NCI-H2227 (cell line): ENCODE data around the gene E2F4.

Source experiments
- DNase-seq: peaks from one replicate; lab custom pipeline; 2025; ENCODE audit not compliant: unreplicated experiment; lab: John Stamatoyannopoulos, UW

The E2F4 gene

DNA sequence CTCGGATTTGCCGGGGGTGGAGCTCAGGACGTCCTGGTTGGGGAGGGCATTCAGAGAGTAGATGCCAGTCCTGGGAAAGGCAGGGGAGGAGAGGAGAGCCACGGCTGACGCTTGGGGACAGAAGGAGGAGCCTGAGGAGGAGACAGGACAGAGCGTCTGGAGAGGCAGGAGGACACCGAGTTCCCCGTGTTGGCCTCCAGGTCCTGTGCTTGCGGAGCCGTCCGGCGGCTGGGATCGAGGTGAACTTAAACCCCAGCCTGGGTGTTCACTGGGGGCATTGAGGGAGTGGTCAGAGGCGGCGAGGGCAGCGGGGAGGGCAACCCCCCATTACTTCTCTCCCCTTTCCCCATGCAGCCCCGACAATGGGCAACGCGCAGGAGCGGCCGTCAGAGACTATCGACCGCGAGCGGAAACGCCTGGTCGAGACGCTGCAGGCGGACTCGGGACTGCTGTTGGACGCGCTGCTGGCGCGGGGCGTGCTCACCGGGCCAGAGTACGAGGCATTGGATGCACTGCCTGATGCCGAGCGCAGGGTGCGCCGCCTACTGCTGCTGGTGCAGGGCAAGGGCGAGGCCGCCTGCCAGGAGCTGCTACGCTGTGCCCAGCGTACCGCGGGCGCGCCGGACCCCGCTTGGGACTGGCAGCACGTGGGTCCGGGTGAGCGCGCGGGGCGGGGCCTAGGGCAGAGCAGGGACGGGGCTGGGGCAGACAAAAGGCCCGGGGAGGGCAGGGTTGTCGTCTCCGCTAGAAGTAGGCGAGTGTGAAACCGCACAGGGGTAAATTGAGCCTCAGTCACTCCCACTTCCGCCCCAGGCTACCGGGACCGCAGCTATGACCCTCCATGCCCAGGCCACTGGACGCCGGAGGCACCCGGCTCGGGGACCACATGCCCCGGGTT lies 17.9 kb upstream of the E2F4 start:
- DNase-seq = peak; percentile 85

DNA sequence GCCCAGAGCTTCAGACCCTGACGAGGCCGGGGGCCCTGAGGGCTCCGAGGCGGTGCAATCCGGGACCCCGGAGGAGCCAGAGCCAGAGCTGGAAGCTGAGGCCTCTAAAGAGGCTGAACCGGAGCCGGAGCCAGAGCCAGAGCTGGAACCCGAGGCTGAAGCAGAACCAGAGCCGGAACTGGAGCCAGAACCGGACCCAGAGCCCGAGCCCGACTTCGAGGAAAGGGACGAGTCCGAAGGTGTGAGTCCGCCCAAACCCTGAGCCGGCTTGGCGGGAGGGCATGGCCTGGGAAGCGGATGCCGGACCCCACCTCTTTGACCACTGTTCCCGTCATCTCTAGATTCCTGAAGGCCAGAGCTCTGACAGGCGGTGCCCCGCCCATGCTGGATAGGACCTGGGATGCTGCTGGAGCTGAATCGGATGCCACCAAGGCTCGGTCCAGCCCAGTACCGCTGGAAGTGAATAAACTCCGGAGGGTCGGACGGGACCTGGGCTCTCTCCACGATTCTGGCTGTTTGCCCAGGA lies 17.2 kb upstream of the E2F4 start:
- DNase-seq = no peak

DNA sequence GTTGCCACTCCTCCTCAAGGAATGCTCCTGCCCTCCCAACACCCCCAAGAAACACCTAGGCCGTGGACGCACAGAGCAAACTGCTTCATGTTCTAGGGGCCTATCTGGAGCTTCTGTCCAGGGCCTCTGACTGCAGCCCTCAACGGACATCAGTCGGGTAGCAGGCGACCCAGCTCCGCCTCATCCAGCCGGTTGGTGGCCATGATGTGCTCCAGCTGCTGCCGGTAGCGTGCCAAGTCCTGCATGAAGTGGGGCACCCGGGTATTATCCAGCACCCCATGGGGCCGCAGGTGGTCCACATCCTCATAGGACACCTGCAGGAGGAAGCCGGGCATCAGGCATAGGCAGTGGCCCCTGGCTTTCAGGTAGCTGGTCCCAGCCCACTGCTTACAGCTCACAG lies 15.3 kb upstream of the E2F4 start:
- no peak for DNase-seq

DNA sequence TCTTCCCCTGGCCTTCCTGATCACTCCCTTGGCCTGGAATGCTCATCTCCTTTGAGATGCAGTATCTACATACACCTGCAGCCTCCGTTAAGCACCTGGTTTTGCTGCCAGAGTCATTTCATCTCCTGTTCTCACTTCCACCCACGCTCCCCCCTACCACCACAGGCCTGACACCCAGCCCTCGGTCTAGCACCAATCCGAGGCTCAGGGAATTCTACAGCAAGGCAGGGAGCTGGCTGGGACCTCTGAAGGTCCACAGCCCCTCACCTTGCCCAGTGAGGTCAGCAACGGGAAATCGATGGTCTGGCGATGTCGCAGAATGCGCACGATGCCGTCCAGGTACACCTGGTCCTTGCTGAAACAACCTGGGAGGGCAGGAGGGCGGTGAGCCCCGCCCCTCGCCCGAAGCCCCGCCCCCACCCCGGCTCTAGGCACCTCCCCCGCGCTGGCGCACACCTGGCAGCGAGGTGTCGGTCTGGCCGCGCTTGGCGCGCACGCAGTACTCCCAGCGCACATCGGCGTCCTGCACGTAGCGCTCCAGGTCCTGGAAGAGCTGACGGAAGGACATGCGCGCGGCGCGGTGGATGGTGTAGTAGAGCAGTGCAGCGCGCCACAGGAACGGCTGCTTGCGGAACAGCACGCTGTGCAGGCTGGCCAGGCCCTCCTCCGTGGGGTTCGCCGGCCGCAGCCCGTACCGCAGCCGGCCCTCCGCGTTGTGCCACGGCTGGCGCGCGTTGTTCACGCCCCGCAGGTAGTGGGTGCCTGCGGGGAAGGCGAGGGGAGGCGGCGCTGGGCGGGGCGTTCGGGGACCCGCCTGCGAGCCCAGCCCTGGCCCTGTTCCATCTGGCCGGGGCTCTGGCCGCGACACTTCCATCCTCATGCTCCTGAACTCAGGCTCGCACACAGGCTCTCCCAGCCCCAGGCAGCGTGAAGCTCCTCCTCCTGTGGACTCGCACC lies 13.9 kb upstream of the E2F4 start:
- no peak for DNase-seq

DNA sequence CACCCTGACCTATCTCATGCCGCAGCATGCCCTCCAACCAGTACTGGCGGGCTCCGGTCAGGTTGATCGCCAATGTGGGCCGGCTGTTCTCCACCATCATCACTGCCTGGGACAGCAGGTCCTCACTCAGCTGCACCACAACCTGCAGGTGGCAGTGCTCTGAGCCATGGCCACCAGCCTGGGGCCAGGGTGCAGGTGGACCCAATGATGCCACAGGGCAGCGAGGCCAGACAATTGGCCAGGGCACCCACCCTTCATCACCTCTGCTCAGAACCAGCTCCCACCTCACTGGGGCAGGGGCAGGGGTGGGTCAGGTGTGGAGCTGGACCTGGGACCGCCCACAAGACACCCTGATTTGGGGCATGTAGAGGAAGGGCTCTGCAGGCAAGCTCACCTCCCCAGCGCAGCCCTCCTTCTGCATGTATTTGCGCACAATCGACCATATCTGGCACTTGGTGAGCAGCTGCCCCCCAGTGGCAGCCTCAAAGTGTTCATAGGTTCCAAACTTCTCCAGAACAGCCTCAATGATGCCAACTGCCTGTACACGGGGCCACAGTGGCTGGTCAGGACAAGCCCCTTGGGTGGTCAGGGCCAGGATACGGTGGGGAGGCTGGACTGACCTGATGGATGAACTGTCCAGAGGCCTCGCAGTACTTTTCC lies 12.4 kb upstream of the E2F4 start:
- DNase-seq = no peak

DNA sequence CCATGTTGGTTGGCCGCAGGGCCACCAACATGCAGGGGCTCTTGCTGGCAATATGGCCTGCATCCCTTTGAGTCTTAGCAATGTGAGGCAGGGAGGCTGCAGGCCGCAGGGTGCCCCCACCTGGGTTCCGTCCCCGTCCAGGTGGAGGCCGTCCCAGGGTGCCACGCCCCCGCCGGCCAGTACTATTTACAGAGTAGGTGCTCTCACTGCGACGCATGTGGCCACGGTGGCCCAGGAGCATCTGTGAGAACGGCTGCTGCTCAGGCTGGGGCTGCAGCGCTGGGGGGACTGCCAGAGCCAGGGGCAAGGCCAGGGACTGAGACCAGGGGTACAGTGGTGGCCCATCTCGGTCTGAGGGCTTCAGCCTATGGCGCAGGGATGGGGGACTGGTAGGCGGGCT lies 11.8 kb upstream of the E2F4 start:
- no peak for DNase-seq

DNA sequence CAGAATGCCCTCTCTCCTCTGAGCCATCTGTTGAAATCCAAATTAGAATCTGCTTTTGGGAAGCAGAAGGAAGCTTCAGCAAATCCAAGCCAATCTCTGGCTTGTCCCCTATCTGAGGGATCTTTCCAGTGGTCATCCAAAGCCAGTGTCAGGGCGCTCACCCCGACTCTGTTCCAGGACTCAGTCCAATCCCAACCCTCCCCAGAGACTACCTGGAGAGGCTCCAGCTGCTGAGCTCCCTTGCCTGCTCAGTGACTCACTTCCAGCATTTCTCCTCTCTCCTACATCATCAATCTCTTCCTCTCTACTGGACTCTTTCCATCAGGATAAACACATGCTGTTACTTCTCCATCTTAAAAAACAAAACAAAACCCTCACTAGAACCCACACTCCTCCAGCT lies 10.6 kb upstream of the E2F4 start:
- no peak for DNase-seq

DNA sequence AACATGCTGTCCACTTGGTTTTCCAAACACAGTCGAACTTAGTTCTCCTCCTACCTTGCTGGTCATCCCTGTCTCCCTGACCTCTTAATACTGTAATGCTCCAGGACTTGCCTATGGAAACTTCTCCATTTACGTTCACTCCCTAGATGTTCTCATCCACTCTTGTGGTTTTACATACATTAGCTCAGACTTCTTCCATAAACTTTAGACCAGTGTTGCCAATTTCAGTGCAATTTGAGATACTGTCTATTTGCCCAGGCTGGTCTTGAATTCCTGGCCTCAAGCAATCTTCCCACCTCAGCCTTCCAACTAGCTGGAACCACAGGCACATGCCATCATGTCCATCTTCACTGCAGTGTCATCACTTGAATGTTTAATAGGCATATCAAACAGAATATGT lies 9.7 kb upstream of the E2F4 start:
- no peak for DNase-seq

DNA sequence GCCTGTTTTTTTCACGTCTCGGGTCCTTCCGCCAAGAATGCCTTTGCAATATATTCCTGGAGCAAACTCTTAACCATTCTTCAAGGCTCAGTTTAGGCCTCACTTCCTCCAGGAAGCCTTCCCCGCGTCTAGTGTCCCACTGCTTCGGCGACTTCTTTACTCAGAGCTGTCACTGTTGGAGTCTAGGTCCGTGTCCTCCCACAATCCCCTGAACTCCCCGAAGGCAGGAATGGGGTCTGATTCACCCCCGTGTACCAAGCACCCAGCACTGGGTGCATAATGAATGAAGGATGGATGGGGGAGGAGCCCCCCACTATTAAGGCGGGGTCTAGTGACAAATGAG lies 8.7 kb upstream of the E2F4 start:
- DNase-seq = no peak

DNA sequence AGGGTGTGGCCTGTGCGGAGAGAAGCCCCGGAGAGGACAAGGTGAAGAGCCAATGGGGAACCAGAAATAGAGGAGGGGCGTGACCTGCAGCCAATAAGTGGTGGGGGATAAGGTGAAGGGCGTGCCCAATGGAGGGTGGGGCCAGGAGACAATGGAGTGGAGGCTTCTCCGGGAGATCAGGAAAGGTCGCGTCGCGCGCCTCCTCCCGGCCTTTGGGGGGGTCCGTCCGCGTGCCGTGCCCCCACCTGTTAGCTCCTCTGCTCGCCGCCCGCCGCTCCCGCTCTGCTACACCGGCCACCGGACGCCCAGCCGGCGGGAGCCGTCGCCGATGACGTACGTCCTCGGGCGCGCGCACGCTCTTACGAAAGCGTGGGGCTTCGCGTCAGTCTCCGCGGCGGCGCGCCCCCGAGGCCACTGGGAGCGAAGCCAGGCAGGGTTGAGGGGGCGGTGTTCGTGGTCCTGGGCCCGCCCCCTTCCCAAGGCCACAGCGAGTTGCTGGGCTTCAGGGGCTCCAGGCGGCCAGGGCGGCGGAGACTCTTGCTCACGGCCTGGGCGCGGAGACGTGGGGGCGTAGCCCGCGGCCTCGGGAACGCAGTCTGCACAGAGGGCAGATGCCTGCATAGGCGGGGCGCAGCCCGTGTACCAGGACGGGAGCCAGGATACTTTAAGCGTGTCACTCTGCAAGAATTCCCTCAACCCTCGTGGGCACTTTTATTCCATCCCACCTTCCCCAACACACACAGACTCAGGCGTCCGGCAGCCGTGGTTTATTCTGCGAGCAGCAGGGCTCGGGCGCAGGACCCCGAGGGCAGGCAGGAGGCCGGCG lies 8.1 kb upstream of the E2F4 start, which contains the start of gene MATCAP1:
Gene MATCAP1, minus strand, starts transcription at position 337 of the 826 bp plus-strand sequence. CDS start 3,353 bp downstream, outside the sequence.
- DNase-seq = peak; percentile 97

DNA sequence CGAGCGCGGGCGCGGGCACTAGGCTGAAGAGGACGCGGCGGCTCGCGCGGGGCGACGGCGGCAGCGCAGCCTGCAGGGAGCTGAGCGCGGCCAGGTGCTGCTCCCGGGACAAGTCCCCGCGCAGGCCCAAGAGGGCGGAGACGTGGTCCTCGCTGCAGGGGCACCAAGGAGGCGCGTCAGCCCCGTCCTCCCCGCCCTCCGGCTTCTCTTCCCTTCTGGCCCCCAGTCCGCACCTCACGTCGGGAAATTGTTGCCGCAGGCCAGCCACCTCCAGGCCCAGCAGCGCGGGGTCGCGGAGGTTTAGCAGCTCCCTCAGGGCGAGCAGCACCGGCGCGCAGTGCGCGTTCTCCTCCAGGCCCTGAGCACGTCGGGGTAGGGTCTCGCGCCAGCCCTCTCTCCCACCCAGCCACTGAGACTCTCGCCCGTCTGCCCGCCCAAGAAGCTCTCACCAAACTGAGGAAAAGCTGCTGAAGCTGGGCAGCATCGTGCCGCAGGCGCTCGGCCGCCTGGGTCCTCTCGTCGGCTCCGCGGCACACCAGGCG lies 7.4 kb upstream of the E2F4 start:
- DNase-seq = peak; percentile 70

DNA sequence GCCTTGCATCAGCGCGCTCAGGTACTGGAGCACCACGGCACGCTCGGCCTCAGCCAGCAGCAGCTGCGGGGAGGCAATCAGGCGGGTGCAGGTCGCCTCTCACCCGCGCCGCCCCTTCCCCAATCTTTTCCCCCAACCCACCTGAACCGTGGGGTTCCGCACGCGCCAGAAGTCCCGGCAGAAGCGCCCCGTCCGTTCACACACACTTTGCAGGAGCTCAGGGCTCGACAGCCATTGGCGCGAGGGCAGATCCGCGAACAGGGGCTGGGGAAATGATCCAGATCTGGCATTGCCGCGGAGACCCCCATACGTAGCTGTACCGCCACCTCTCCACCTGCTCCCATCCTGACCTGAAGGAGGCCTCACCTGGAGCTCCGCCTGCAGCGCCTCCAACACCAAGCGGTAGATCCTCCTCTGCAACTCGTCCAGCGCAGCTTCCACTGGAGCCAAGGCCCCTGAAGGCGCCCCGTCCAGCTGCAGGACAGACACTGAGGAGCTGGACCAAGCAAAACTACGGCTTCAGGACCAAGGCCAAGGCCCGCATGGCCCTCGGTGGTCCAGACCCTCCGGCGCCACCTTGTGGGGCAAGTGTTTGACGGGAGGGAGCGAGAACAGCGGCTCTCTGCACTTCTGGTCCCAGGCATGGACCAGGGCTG lies 6.8 kb upstream of the E2F4 start:
- DNase-seq = peak; percentile 67

DNA sequence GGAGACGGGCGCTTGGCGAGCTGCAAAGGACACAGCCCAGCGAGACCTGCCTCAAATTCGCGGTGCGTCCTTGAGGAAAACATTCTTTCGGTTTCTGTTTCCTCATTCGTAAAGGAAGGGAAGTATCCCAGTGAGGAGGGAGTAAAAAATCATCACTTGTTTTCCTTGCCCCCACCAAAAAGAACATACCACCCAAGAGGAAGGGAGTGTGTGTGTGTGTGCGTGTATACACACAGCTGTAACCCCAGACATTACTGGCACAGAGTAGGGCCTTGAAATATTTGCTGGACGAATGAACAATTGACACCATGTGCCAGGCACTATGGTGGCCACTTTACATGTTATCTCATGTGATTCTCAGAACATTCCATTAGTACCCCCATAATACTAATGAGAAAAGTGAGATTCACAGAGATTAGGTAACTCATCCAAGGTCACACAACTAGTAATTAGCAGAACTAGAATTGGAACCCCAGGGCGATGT lies 6.3 kb upstream of the E2F4 start:
- no peak for DNase-seq

DNA sequence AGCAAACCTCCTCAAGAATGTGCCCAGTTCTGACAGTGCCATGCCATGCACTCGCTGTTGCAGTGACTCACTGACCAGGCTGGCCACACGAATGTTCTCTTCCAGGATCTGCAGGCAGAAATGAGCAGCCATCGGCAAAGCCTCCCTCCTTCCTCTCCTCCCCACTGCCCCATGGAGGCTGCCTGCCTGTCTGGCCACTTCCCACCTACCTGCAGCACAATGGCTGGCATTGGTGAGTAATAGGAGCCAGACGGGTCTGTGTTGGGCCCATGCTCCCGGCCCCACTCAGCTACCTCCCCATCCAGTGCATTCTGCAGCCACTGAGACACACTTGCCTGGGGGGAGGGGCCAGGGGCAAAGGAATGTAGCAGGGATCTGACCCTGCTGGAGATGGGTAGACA lies 5.4 kb upstream of the E2F4 start:
- DNase-seq = no peak

DNA sequence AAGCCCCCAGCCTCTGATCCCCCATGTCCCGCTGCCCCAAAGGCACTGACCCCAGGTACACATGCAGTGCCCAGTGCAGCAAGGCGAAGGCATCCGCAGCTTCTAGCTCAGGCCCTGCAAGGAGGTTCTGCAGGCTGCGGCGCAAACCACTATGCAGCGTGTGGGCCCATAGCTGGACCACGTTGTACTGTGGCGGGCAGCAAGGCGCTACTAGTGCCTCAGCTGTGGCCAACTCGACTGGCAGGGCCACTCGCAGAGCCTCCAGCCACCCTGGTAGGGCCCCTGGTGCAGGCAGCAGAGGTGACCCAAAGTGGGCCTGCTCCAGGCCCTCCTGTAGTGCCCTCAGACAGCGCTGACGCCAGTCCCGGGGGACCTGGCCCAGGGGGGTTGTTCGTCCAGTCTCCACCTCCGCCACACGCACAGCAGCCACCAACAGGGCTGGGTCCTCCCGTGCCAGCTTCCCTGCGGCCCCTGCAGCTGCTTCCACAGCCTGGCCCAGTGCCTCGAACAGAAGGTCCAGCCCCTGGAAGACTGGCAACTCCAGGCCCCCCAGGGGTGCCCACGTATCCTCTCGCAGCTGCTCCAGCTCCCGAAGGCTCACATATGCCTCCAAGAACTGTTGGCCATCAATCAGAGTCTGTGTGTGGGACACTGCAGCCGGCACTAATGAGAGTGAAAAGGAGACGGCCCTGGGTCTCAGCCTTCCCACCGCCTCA lies 4.6 kb upstream of the E2F4 start:
- no peak for DNase-seq

DNA sequence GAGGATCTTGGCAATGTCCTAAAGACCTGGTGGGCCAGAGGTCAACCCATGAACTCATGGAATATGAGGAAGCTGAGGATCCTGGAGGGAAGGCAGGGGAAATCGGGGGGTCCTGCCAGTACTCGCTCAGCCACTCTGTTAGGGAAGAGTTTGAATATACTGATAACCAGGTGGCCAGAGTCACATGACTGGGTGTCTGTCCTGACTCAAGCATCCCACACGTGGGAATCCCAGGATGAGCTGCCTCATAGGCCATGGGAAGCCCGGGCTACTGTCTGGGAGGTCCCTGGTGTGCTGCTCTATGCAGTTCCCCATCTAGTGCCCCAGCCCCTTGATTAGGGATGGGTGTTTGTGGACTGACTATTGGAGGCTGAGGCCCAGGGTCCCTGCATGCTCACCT lies 3.6 kb upstream of the E2F4 start:
- no peak for DNase-seq

DNA sequence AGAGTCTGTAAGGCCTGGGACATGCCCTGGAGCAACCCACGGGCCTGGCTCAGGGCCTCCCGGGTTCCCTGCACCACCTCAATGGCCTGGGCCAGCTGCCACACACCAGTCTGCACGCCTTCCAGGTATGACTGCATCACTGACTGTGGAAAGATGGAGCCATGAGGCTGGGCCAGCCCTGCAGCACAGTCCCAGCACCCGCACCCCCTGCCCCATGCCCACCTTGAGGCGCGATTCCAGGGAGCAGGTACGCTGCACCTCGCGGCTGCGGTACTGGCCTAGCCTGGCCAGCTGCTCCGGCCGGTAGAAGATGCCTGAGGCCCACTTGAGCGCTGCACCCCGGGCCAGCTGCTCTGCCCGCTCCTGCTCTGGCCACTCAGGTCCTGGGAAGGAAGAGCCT lies 3.2 kb upstream of the E2F4 start:
- DNase-seq = no peak

DNA sequence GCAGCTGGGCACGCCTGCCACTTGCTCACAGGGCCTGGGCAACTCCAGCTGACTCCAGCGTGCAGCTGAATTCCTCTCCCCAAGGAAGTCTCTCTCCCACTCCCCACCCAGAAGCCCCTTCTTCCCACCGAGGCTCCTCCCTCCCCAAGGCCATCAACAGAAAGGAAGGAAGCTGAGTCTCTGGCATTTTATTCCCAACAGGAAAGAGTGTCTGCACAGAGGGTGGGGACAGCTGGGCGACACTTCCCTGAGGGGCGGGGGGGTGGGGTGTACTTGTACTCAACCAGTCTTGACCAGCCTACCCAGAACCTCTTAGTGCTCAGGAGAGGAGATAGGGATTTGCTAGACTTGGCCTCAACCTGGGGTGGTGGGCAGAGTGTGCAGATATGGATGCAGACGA lies 1.9 kb upstream of the E2F4 start, which contains the start of gene EXOC3L1:
Gene EXOC3L1, minus strand, starts transcription at position 96 of the 400 bp plus-strand sequence. CDS start 460 bp downstream, outside the sequence.
- no peak for DNase-seq
